IPS DF 6.9 (cell line): Measurements from ENCODE around the gene HOXB13.

Experiments
- DNase-seq: peaks from one replicate; pipeline ENCODE4 v3.0.0-alpha.2; 2013; ENCODE audit warnings: low read depth, low spot score
- H3K27ac ChIP-seq: one replicate; pipeline ENCODE4 v1.5.1; 2013; ENCODE audit warnings: low read length, control low read depth
- H3K27me3 ChIP-seq: 2 replicates; pipeline ENCODE4 v1.6.1; 2013; ENCODE audit warnings: mild to moderate bottlenecking, low read length; ENCODE audit not compliant: control insufficient read depth, insufficient read depth
- H3K36me3 ChIP-seq: 2 replicates; pipeline ENCODE4 v1.6.1; 2013; ENCODE audit warnings: low read length; ENCODE audit not compliant: control insufficient read depth, insufficient read depth
- H3K4me1 ChIP-seq: 2 replicates; pipeline ENCODE4 v1.6.1; 2013; ENCODE audit warnings: low read length; ENCODE audit not compliant: control insufficient read depth, insufficient read depth
- H3K4me3 ChIP-seq: 2 replicates; pipeline ENCODE4 v1.5.1; 2013; ENCODE audit warnings: mild to moderate bottlenecking, low read length
- H3K9me3 ChIP-seq: 2 replicates; pipeline ENCODE4 v1.6.1; 2013; ENCODE audit warnings: low read length, inconsistent platforms; ENCODE audit not compliant: control insufficient read depth, insufficient read depth
- WGBS: extraction: QIAGEN DNeasy Blood & Tissue Kit; methylation state at CpG from one replicate; pipeline ENCODE4 v1.1.7; 2013; ENCODE audit warnings: mixed read lengths, missing lambda C conversion rate; ENCODE audit not compliant: insufficient read length, insufficient coverage; 5-methylcytosine and 5-hydroxymethylcytosine counted together

Gene HOXB13

DNA sequence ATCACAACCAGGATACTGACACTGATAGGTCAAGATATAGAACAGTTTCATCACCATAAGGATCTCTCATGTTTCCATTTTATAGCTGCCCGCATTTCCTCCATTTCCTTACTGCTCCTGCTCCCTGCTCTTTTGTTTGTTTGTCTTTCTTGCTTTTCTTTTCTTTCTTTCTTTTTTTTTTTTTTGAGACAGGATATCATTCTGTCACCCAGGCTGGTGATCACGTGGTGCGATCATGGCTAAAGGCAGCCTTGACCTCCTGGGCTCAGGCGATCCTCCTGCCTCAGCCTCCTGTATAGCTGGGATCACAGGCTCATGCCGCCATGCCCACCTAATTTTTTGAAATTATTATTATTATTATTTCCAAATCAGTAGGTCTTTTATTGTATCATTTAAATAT is 37.9 kb downstream of the HOXB13 start:
- WGBS = no CpG with 5 or more reads among the region's 5 CpGs
- H3K9me3 ChIP-seq = no peaks in the 10 kb centered on the region
- no peaks in the 10 kb centered on the region for H3K27me3 ChIP-seq
- no peaks in the 10 kb centered on the region for H3K4me1 ChIP-seq
- no peak overlapping the region for H3K4me3 ChIP-seq
- DNase-seq = no peak
- no peak overlapping the region for H3K27ac ChIP-seq
- no peaks in the 10 kb centered on the region for H3K36me3 ChIP-seq

GRCh38 chr17:48681609-48682008 is 46.9 kb downstream of the HOXB13 start:
- Histone ChIP-seq H3K4me3 (no peak overlapping the region), H3K9me3 (no peaks in the 10 kb centered on the region), H3K4me1 (no peaks in the 10 kb centered on the region; the same call in 1 of the 2 replicates), H3K27me3 (peaks cover 12% of the 10 kb centered on the region), H3K36me3 (no peaks in the 10 kb centered on the region), H3K27ac (no peak overlapping the region)
- WGBS = no CpG with 5 or more reads among the region's 1 CpG
- no peak for DNase-seq

DNA sequence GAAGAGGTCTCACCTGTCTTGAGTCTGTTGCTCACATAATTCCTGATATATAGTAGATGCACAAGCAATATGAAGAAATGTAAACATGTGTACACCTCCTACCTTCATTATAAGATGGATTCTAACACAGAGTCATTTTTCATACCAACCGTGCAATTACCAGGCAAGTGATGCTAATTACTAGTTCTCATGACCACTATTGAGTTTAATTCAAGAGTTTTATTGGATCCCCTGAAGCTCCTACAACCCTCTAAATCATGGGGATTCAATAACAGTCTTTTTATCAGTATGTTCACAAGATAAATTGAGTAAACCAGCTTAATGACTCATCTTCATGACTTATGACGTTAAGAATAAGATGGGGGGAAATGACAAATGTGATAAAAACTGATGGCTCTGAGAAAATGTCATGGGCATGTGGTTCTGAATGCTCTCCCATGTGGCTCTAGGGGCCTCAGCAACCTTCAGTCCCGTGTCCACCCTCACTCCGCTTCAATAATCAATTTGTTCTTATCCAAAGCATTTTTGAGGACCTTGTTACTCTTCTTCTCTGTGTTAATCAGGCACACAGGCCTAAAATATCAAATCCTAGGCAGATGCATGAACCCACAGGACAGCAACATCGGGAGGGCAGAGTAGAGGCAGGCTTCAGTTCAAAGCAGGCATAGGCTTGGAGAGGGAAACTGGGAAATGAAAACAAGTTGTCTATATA is 49.0 kb downstream of the HOXB13 start:
- H3K4me1 ChIP-seq = no peaks in the 10 kb centered on the region; the same call in 1 of the 2 replicates
- no peaks in the 10 kb centered on the region for H3K9me3 ChIP-seq
- no peaks in the 10 kb centered on the region for H3K36me3 ChIP-seq
- no peak for DNase-seq
- H3K27me3 ChIP-seq = peaks cover 12% of the 10 kb centered on the region
- WGBS = no CpG with 5 or more reads among the region's 5 CpGs
- H3K27ac ChIP-seq = no peak overlapping the region
- no peak overlapping the region for H3K4me3 ChIP-seq

DNA sequence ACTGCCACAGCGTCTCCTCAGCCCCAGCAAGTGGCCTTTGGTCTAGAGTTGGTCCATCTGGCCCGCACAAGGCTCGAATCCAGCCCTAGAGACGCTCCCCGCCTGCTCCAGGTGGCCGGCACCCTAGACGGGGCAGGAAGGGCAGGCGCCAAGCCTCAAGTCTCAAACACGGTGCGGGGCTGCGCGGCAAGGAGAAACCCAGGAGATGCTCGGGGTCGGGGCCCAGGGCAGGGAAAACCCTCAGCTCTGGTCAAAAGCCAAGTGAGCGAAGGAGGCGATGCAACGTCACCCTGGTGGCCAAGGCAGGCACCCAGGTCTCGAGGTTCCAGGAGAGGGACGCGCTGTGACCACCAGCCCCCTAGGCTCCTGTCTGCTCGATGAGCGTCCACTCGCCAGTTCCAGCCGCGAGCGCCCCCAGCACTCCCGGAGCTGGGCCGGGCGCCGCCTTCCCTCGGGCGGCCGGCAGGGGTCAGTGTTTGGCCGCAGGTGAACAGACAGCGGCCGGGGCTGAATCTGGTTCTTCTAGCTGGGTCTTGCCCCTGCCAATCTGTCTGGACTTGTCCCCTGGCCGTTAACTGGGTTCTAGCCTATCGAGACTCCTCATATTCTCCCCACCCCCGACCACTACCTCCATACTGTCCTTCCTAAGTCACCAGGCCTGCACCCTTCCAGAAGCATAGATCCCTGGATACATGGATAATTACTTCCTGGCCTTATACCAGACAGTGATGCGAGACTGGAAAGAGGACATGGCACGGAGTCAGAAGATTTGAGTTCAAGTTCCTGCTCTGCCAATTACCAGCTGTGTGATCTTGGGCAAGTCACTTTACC is 50.2 kb downstream of the HOXB13 start:
- WGBS = no CpG with 5 or more reads among the region's 41 CpGs
- Histone ChIP-seq H3K9me3 (no peaks in the 10 kb centered on the region), H3K27ac (no peak overlapping the region), H3K36me3 (no peaks in the 10 kb centered on the region), H3K4me1 (no peaks in the 10 kb centered on the region; the same call in 1 of the 2 replicates), H3K4me3 (peak overlapping the region; percentile 31; the same call in 1 of the 2 replicates), H3K27me3 (peaks cover 12% of the 10 kb centered on the region)
- peak; percentile 54 for DNase-seq

DNA sequence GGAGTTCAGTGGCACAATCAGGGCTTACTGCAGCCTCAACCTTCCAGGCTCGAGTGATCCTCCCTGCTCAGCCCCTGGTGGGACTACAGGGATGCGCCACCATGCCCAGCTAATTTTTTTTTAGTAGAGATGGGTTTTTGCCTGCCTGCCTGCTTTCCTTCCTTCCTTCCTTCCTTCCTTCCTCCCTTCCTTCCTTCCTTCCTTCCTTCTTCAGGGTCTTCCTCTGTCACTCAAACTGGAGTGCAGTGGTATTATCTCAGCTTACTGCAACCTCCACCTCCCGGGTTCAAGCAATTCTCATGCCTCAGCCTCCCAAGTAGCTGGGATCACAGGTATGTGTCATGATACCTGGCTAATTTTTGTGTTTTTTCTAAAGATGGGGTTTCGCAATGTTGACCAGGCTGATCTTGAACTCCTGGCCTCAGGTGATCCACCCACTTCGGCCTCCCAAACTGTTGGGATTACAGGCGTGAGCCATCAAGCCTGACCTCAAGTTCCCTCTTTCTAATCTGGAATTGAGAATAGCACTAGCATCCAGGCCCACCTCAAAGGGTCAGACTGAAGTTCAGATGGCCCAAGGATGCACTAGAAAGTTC is 51.5 kb downstream of the HOXB13 start:
- no peak overlapping the region for H3K4me3 ChIP-seq
- no peaks in the 10 kb centered on the region for H3K9me3 ChIP-seq
- H3K4me1 ChIP-seq = no peaks in the 10 kb centered on the region; the same call in 1 of the 2 replicates
- no peaks in the 10 kb centered on the region for H3K36me3 ChIP-seq
- H3K27ac ChIP-seq = no peak overlapping the region
- DNase-seq = no peak
- WGBS = no CpG with 5 or more reads among the region's 6 CpGs
- H3K27me3 ChIP-seq = peaks cover 12% of the 10 kb centered on the region
